DND-41 (cell line): ENCODE data around the gene NEK9.

ENCODE experiments used
- ATAC-seq: fragments of 200-7000 bp; cut with Tn5 transposase; 3 replicates; pipeline ENCODE4 v1.9.1; 2021; ENCODE audit warnings: low read depth; ENCODE audit not compliant: insufficient read depth
- DNase-seq: peaks from one replicate; pipeline ENCODE4 v3.0.0-alpha.2; 2020
- H2AFZ ChIP-seq: 2 replicates; pipeline ENCODE4 v1.6.0; 2012; ENCODE audit warnings: low read depth, low read length
- H3K27ac ChIP-seq: 2 replicates; pipeline ENCODE4 v1.5.1; 2012; ENCODE audit warnings: low read length, inconsistent platforms
- H3K27me3 ChIP-seq: fragments of 200-600 bp; sonication (generic); 2 replicates; pipeline ENCODE4 v1.6.0; 2012; ENCODE audit warnings: low read length, mild to moderate bottlenecking, inconsistent platforms; ENCODE audit not compliant: insufficient read depth, poor library complexity
- H3K36me3 ChIP-seq: 2 replicates; pipeline ENCODE4 v1.5.1; 2012; ENCODE audit warnings: low read length, inconsistent platforms; ENCODE audit not compliant: insufficient read depth
- H3K4me1 ChIP-seq: 2 replicates; pipeline ENCODE4 v1.5.1; 2012; ENCODE audit warnings: mild to moderate bottlenecking, low read length; ENCODE audit not compliant: insufficient read depth
- H3K4me2 ChIP-seq: 2 replicates; pipeline ENCODE4 v1.6.0; 2012; ENCODE audit warnings: mild to moderate bottlenecking, moderate library complexity, low read length, inconsistent platforms; ENCODE audit not compliant: insufficient read depth
- H3K4me3 ChIP-seq, 2 experiments: fragments of 200-600 bp in 1 of 2; shearing (Covaris generic) in 1 of 2; 2 replicates each; pipeline ENCODE4 v1.5.1; 2012 to 2016; ENCODE audit warnings: inconsistent platforms in 2 of 2, low read length in 2 of 2, mild to moderate bottlenecking in 2 of 2, low read depth in 1 of 2, moderate library complexity in 1 of 2
- H3K79me2 ChIP-seq: 2 replicates; pipeline ENCODE4 v1.6.0; 2012; ENCODE audit warnings: low read length, inconsistent platforms; ENCODE audit not compliant: insufficient read depth
- H3K9ac ChIP-seq: 2 replicates; pipeline ENCODE4 v1.6.0; 2012; ENCODE audit warnings: low read depth, mild to moderate bottlenecking, inconsistent platforms, low read length, moderate library complexity
- H3K9me3 ChIP-seq: 2 replicates; pipeline ENCODE4 v1.5.1; 2012; ENCODE audit warnings: low read length, moderate library complexity, mild to moderate bottlenecking, inconsistent platforms; ENCODE audit not compliant: insufficient read depth, severe bottlenecking
- H4K20me1 ChIP-seq: 2 replicates; pipeline ENCODE4 v1.6.0; 2012; ENCODE audit warnings: low read length; ENCODE audit not compliant: insufficient read depth
- CTCF ChIP-seq: IDR thresholded peaks from 2 replicates; pipeline ENCODE4 v1.5.1; 2012; ENCODE audit warnings: borderline replicate concordance, low read length, moderate library complexity, mild to moderate bottlenecking; ENCODE audit not compliant: poor library complexity, severe bottlenecking; ENCODE audit errors: extremely low read depth
- EZH2 ChIP-seq: IDR thresholded peaks from 3 replicates; pipeline ENCODE4 v1.6.1; 2012; ENCODE audit warnings: borderline replicate concordance, low read depth, mild to moderate bottlenecking, moderate library complexity, low read length, inconsistent platforms; ENCODE audit not compliant: severe bottlenecking

Gene NEK9

GRCh38 chr14:75077794-75078193 is 49.1 kb downstream of the NEK9 start:
- no peaks in the 10 kb centered on the region for H3K9me3 ChIP-seq
- no peak overlapping the region for H3K4me3 ChIP-seq
- no peak overlapping the region for H3K4me2 ChIP-seq
- TF ChIP-seq CTCF: no peak
- no peak for TF ChIP-seq EZH2
- ATAC-seq (no peak), DNase-seq (no peak)
- no peaks in the 10 kb centered on the region for H3K79me2 ChIP-seq
- H3K36me3 ChIP-seq: peaks cover 11% of the 10 kb centered on the region; the same call in 1 of the 2 replicates
- H3K4me1 ChIP-seq: no peaks in the 10 kb centered on the region
- H3K9ac ChIP-seq: no peak overlapping the region
- no peaks in the 10 kb centered on the region for H4K20me1 ChIP-seq
- no peak overlapping the region for H2AFZ ChIP-seq
- H3K27me3 ChIP-seq: no peaks in the 10 kb centered on the region
- H3K27ac ChIP-seq: no peak overlapping the region

- Histone ChIP-seq H3K27ac (no peak overlapping the region), H3K79me2 (no peaks in the 10 kb centered on the region), H3K4me2 (no peak overlapping the region), H3K9ac (no peak overlapping the region), H3K4me3 (no peak overlapping the region), H3K36me3 (no peaks in the 10 kb centered on the region), H3K4me1 (no peaks in the 10 kb centered on the region), H3K9me3 (no peaks in the 10 kb centered on the region), H4K20me1 (no peaks in the 10 kb centered on the region), H3K27me3 (no peaks in the 10 kb centered on the region), H2AFZ (no peak overlapping the region)
- ATAC-seq (no peak), DNase-seq (no peak)
- no peak for TF ChIP-seq CTCF
- no peak for TF ChIP-seq EZH2
Observed at GRCh38 chr14:75070383-75070782, 56.5 kb downstream of the NEK9 start.

GRCh38 chr14:75069811-75070145 is 57.1 kb downstream of the NEK9 start:
- no peak overlapping the region for H3K4me3 ChIP-seq
- no peaks in the 10 kb centered on the region for H3K27me3 ChIP-seq
- H3K27ac ChIP-seq: no peak overlapping the region
- no peaks in the 10 kb centered on the region for H3K4me1 ChIP-seq
- no peak overlapping the region for H2AFZ ChIP-seq
- no peaks in the 10 kb centered on the region for H4K20me1 ChIP-seq
- TF ChIP-seq CTCF (no peak), EZH2 (no peak)
- no peak overlapping the region for H3K4me2 ChIP-seq
- no peak overlapping the region for H3K9ac ChIP-seq
- DNase-seq: no peak
- H3K79me2 ChIP-seq: no peaks in the 10 kb centered on the region
- H3K9me3 ChIP-seq: no peaks in the 10 kb centered on the region
- no peaks in the 10 kb centered on the region for H3K36me3 ChIP-seq
- ATAC-seq: no peak

GRCh38 chr14:75069121-75069810 is 57.6 kb downstream of the NEK9 start, which contains the start of gene ZC2HC1C:
Gene ZC2HC1C, plus strand, starts transcription at chr14:75069641. Its CDS starts 933 bp downstream, at chr14:75070574.
- Histone ChIP-seq H3K4me1 (peaks cover 2% of the 10 kb centered on the region), H3K27ac (no peak within 1 kb of the TSS), H3K4me3 (no peak within 1 kb of the TSS), H3K9me3 (no peaks in the 10 kb centered on the region), H2AFZ (no peak within 1 kb of the TSS), H3K27me3 (no peaks in the 10 kb centered on the region), H3K9ac (no peak within 1 kb of the TSS), H3K4me2 (no peak within 1 kb of the TSS), H3K79me2 (no peaks in the 10 kb centered on the region), H3K36me3 (no peaks in the 10 kb centered on the region), H4K20me1 (no peaks in the 10 kb centered on the region)
- DNase-seq (no peak), ATAC-seq (no peak)
- TF ChIP-seq CTCF (no peak), EZH2 (no peak)
